AG09319 (cell line): ENCODE measurements around the gene MAP3K4.

Experiments
- DNase-seq: peaks from one replicate; pipeline ENCODE4 v3.0.0-alpha.2; 2010; ENCODE audit warnings: low read depth; ENCODE audit errors: extremely low read depth
- TF ChIP-seq, protein P1 (sequence below): IDR thresholded peaks from 2 replicates; pipeline ENCODE4 v1.5.1; 2011; ENCODE audit warnings: low read depth, mild to moderate bottlenecking, inconsistent platforms, low read length, moderate library complexity

Gene MAP3K4

DNA sequence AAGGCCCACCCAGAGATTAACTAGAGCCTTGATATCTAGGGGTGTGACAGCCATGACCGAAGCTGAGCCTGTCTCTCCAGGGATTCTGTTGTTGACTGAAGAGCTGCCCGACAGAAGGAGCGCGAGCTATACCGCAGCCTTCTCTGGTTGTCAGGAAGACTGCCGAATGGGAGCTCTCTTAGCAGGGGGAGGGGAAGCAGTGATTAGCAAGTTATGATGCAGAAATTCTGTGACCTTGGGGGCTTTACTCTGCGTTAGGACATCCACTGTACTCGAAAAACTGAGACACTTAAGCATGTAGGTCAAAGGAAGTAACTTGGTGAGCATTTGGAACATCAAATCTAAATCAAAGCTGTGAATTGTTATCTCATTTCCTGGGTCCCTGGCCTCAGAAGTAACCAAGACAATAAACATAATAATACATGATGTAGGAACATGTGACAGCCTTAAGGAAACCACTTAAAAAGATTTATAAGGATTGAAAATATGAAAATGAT is 84.7 kb downstream of the MAP3K4 start:
- no peak for DNase-seq
- TF ChIP-seq, protein P1, sequence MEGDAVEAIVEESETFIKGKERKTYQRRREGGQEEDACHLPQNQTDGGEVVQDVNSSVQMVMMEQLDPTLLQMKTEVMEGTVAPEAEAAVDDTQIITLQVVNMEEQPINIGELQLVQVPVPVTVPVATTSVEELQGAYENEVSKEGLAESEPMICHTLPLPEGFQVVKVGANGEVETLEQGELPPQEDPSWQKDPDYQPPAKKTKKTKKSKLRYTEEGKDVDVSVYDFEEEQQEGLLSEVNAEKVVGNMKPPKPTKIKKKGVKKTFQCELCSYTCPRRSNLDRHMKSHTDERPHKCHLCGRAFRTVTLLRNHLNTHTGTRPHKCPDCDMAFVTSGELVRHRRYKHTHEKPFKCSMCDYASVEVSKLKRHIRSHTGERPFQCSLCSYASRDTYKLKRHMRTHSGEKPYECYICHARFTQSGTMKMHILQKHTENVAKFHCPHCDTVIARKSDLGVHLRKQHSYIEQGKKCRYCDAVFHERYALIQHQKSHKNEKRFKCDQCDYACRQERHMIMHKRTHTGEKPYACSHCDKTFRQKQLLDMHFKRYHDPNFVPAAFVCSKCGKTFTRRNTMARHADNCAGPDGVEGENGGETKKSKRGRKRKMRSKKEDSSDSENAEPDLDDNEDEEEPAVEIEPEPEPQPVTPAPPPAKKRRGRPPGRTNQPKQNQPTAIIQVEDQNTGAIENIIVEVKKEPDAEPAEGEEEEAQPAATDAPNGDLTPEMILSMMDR, result no peak

DNA sequence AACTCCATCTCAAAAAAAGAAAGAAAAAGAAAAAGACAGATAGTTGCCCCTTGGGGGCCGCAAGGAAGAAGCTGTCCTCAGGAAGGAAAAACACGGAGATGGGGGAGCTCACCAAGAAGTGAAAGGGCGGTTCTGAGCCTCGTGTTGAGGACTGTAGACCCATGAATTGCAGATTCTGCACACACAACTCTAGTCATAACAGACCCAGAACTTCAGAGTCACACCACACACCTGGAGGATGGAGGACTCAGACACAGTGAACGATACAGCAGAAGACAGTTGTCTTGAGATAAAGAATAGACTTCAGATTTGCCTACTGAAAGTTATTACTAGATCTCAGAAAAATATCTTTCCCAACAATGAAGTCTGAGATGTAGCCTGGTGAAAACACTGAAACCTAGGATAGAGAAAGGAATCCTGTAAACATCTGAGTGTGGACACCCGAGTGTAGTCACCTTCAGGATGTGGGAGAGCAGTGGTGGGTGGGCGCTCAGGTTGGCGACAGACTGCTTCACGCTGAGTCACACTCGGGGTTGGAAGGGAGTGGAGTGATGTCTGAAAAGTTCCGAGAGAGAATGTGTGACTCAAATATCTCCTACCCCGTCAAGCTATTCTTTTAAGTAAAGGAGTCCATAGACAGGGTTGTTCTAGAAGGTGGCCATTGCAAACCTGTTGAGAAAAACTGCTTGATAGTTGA is 88.1 kb downstream of the MAP3K4 start:
- DNase-seq, result no peak
- TF ChIP-seq, protein P1, result no peak

DNA sequence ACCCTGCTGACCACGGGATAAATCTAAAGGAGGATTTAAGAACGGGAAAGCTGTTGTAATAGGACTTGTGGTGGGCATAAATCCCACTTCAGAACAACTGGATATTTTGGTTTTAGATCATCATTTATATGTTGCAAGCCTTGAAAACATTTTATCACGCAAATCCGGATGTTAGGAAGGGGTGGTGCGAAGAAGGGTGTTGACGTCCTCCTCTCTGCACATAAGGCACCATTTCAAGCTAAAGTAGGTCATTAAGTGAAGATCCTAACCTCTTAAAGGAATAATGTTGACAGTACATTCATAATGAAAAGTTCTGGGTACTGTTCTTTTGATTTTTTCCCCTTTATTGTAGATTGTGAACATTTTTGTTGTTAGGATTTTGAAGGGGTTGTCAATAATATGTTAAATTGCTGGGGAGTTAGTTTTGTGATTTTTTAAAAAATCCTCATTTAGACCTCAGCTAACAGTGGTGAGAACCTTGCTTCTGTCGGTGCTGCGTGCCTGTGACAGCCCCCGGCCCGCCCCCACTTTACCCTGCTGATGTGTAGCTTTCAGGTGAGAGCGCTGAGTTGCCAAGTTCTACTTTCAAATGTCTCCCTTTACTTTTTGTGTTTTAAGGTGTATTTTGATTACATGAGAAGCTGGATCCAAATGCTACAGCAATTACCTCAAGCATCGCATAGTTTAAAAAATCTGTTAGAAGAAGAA is 88.8 kb downstream of the MAP3K4 start:
- TF ChIP-seq, protein P1, result no peak
- no peak for DNase-seq

DNA sequence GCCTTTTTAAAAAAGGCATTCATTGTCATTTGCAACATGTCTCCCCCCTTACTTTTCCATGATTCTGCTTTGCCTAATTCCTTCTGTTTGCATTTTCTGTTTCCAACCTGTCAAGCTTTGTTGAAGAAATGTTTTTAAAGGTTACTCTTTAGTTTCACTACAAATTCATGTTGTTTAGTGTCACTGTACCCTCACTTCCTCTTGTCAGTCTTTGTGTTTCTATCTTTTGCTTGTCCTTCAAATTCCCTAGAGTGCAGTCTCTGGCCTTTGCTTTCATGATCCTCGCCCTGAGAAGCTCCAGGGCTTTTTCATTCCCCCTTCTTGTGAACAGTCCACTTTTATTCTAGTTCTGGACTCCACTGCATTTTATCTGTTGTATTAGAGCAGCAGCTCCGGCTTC is 90.6 kb downstream of the MAP3K4 start:
- no peak for DNase-seq
- TF ChIP-seq, protein P1, result no peak

DNA sequence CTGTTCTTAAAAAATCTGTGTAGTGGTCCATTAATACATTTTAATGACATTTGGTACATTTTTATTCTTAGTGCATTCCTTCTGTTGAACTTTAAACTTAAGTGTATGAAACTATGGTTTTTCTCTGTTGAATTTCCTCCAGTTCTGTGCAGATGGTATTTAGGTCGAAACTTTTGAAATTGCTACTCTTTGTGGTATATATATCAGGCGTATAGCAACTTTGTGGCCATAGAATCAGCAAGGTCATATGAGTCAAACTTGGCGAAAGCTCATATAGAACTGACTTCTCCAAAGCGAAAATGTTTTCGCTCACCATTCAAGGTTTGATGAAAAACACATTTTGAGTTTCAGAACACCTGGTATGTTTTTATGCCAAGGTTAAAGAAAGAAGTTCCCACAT is 93.7 kb downstream of the MAP3K4 start:
- DNase-seq, result no peak
- TF ChIP-seq, protein P1, result no peak

DNA sequence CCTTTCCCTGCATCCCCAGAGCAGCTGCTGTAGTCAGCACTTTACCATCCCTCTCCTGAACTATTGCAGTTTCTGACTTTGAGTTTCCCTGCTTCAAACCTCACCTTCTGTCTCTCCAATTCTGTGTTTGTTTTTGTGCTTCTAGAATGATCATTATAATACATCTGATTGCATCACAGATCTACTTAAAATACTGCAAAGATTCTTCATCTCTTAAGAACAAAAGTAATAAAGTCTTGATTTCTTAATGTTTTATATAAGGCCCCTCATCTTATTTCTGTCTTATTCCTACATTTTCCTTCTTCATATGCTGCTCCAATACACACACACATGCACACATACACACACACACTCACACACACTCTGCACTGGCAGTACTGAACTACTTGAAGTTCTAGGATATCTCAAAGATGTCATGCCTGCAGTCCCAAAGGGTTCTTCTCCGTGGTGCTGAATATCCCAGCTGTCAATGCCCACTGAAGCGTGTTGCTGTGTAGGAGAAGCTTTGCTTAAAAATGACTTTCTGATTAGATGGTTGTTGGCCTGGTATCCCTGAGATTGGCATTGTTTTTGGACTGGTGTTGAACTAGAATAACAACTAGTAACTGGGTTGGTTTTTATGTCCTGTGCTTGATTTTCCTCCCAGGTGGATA is 97.2 kb downstream of the MAP3K4 start:
- DNase-seq, result no peak
- TF ChIP-seq, protein P1, result no peak

DNA sequence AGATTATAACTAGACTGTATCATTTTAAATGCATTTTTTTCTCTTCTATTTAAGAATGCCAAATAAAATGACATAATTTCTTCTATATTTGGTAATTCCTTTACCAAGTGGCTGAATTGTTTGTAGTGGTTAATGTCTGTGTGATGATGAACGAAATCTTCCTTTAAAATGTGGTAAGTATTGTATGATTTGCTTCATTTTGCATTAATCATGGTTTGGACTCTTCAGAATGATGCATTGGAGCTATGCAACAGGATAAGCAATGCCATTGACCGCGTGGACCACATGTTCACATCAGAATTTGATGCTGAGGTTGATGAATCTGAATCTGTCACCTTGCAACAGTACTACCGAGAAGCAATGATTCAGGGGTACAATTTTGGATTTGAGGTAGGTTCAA is 99.6 kb downstream of the MAP3K4 start:
- no peak for DNase-seq
- TF ChIP-seq, protein P1, result no peak
